ENCODE measurements around the gene CCDC127.

GRCh38 chr5:196350-196749, 21.6 kb downstream of the CCDC127 start:
- TF ChIP-seq EZH2 (IDR thresholded peaks at IDR 0.05; ENCODE audit: insufficient read depth, low read length) (no peak), CTCF (IDR thresholded peaks at IDR 0.05; ENCODE audit: insufficient read depth, low read depth, low read length) (no peak)
